HG02623 (cell line): Measurements from ENCODE around the gene SUGP2.
"Not testable (repeated sequence)": the region's sequence is repeated elsewhere in the genome, so short reads cannot be mapped to it uniquely, and the experiment has no call there.

Experiments
- ATAC-seq: cut with Tn5 transposase; IDR thresholded peaks from one replicate; pipeline ENCODE4 v1.9.1; 2021; ENCODE audit warnings: moderate library complexity; ENCODE audit not compliant: unreplicated experiment

SUGP2 gene

DNA sequence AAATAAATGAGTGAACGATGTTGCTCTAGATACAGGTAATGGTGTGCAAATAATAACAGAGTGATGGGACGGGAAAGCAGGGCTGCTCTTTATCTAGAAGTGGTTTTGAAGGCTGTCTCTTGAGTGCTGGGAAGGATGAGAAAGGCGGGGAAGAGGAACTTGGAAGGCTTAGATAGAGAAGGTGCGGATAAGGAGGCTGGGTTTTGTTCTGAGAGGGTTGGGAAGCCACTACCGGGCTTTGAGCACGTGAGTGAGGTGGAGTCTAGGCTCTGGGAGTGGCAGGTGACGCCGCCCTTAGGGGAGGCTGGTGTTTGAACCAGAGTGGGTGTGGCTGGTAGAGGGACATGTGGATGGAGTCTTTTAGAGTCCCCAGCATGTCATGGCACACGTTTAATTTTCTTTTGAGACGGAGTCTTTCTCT is 897 bp upstream of the SUGP2 start:
- ATAC-seq: no peak

GRCh38 chr19:19033176-19033425 is 216 bp downstream of the SUGP2 start:
- ATAC-seq: no peak

GRCh38 chr19:19032420-19033175 is 719 bp downstream of the SUGP2 start:
- peak; percentile 32 for ATAC-seq

GRCh38 chr19:19031891-19032290 is 1.4 kb downstream of the SUGP2 start:
- ATAC-seq: no peak

DNA sequence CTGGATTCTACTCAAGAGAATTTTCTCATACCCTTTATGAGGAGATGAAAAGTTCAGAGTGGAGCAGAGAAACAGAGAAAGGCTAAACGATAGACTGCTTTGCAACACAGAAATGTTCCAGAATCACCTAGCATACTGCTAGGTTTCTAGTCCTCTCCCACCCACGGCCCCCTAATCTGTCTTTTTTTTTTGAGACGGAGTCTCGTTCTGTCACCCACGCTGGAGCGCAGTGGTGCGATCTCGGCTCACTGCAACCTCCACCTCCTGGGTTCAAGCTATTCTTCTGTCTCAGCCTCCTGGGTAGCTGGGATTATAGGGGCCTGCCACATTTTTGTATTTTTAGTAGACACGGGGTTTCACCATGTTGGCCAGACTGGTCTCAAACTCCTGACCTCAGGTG is 4.8 kb downstream of the SUGP2 start:
- no peak for ATAC-seq

DNA sequence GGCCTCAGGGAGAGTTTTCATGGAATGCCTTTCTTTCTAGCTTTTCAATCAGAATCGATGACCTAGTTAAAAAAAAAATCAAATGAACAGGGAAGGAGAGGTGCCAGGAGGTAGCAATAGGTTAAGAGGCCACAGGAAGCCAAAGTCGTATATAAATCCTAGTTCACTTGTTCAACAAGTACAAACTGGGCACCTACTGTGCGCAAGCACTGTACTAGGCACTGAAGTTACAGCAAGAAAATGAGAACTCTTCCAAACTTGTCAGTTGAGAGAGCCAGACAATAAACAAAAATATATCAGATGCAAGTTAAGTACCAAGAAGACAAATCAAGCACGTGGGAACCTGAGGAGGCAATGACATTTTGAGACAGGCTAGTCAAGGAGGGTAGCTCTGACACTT is 6.1 kb downstream of the SUGP2 start:
- no peak for ATAC-seq

- ATAC-seq: no peak
These were observed 6.9 kb downstream of the SUGP2 start for GRCh38 chr19:19026299-19026971.

- no peak for ATAC-seq
These were observed 7.5 kb downstream of the SUGP2 start for GRCh38 chr19:19025861-19026260.

DNA sequence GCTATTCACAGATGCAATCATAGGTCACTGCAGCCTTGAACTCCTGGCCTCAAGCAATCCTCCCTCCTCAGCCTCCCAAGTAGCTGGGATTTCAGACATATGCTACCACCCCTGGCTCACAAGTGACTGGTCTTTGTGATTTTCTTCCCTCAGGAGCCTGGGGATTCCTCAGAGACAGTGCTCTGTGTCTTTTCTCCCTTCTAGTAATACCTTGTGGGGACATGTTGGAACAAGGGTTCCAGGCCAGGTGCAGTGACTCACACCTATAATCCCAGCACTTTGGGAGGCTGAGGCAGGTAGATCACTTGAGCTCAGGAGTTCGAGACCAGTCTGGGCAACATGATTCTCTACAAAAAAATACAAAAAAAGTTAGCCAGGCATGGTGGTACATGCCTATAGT is 9.9 kb downstream of the SUGP2 start:
- not testable (repeated sequence) for ATAC-seq

DNA sequence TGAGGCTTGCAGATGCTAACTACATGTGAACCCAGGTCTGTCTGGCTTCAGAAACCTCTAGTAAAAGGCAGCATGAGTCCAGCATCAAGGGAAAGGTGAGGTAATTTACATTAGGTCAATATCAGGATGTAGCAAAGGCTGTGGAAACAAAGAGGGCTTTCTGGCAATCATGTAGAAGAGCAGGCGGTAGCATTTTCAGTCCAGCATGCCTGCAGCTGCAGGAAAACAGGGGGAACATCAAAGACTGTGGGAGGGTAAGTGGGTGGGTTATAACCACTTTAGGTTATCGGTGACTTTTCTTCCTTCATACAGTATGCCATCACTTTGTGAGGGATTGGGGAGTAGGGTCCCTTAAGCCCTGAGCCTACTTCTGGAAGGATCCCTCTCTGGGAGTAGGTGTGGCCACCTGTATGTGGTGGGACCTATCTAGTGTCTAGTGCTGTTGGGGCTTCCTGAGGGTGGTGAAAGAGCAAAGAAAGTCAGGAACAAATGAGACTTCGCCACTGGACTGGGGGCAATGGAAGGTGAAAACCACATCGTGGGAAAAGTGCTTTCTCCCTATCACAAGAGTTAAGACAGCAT is 10.8 kb downstream of the SUGP2 start:
- ATAC-seq: no peak

- ATAC-seq: no peak
These were observed 12.2 kb downstream of the SUGP2 start for GRCh38 chr19:19021115-19021514.

GRCh38 chr19:19010551-19010950 is 22.8 kb downstream of the SUGP2 start:
- no peak for ATAC-seq

DNA sequence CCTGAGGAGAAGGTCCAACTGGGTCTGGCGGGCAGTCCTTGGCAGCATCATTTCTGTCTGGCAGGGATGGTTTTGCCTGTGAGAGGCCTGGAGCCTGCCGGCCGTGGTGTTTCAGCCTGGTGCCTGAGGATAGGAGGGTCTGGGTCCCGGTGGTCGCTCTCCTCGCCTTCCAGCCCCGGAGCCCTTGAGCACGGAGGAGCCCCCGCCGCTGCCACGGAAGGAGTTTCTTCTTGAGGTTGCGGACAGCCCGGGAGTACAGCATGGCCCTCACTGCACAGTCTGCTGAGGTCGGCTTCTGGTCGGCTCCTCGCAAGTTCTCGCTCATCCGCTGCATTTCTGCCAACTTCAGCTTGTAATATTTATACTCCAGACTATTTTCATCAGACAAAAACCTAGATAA is 23.4 kb downstream of the SUGP2 start:
- no peak for ATAC-seq

DNA sequence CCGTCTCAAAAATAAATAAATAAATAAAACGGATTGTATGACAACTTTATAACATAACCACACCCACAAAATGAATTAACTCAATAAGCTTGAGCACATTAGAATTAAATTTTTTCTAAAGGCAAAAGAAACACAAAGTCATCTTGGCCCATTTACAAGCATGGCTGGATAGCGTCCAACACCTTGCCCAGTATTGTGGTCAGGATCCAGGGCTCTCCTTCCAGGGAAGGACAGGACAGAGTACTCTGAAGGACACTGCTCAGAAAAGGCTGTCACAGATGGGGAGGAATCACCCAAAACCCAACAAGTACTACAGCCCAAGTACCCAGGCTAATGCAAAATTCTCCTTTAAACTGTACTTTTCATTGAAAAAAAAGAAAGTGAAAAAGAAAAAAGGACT is 27.1 kb downstream of the SUGP2 start:
- no peak for ATAC-seq

DNA sequence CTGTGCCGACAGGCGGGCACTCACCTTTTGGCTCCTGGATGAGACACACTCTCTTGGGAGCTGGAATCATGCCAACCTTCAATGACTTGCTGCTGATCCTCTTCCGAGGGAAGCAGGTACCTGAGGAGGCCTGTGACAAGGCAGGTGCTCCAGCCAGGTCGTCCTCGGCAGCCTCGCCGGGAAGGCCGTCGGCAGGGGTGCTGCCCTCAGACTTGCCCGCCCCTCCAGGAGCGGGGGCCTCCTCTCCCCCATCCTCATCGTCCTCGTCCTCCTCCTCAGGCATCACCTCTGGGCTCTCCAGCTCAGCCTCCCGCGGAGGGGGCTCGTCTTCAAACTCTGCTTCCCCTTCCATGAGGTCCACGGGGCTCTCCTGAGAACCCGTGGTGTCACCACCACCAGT is 29.2 kb downstream of the SUGP2 start:
- no peak for ATAC-seq

DNA sequence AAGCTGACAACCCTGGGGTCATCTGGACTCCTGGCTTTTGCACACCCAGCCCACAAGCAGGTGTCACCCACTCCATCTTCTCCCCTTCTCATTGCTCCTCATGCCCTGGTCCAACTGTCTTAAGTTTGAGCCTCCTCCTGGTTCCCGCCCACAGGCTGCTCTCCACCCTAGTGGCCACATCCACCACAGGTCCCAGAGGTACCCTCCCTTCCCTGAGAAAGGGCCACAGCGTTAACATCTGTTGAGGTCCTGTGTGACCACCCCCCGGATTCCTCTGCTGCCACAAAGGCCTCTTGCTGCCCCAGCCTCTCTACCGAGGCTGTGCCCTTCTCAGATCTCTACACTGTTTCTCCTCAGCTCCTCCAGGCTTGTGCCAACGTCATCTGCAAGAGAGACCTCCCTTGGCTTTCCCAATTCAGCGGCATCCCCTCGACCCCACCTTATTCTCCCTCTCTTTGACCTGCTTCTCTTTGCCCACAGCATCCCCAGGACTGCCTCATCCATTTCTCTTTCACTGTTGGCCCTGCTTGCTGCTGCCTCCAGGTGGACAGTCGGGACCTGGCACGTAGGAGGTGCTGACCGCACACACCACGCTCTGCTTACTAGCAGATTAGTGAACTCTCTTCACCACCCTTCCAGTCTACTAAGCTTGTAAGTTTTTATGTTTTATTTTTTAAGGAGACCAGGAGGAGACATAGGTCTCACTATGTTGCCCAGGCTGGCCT is 33.3 kb downstream of the SUGP2 start:
- no peak for ATAC-seq

GRCh38 chr19:18999016-18999758 is 34.1 kb downstream of the SUGP2 start:
- ATAC-seq: no peak

DNA sequence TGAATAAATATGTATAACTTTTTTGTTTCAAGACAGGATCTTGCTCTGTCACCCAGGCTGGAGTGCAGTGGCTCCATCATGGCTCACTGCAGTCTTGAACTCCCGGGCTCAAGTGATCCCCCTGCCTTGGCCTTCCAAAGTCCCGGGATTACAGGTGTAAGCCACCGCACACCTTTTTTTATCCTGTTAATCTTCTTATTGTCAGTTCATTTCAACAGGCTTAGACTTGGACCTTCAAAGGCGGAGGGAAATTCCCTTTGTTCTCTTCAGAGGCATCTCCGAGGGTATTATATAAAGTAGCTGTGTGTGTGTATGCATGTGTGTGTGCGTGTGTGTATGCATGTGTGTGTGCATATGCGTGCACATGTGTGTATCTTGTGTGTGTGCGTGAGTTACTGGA is 35.0 kb downstream of the SUGP2 start:
- no peak for ATAC-seq

DNA sequence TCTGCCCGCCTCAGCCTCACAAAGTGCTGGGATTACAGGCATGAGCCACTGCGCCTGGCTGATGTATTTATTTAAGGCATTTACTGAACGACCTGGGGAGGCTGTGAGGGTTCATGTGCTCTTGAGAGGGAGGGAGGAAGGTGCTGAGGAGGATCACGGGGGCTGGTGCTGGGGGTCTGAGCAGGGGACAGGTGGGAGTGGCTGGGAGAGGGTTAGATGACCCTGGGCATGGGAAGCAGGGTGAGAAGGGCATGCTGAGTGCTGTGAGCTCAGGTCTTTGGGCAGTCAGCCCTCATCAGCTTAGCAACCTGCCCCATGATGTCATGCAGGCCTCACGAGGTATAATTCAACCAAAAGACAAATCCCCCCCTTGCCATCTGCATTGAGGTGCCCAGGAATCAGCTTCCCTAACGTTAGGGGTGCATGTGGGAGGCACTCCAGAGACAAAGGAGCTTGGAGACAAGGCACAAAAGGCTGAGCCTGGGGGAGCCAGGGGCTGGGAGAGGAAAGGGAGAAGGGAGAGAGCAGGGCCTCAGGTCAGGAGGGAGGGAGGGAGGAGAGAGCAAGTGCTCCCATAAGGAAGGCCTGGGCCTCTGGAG is 36.4 kb downstream of the SUGP2 start:
- no peak for ATAC-seq

- ATAC-seq: no peak
These were observed 37.0 kb downstream of the SUGP2 start for GRCh38 chr19:18996351-18996750.

- ATAC-seq: no peak
These were observed 37.5 kb downstream of the SUGP2 start for GRCh38 chr19:18995804-18996241.
